ENCODE measurements around the gene PRMT7.

The PRMT7 gene

GRCh38 chr16:68289202-68289601 lies 21.6 kb upstream of the PRMT7 start:
- TF ChIP-seq CTCF (IDR thresholded peaks at IDR 0.05) = no peak
- Histone ChIP-seq H3K4me3 (ENCODE audit: low read depth in 1 of 2, low read length in 1 of 2) (no peak overlapping the region), H3K27ac (peak overlapping the region; percentile 13), H3K36me3 (peaks cover 19% of the 10 kb centered on the region), H3K27me3 (no peaks in the 10 kb centered on the region), H3K4me1 (ENCODE audit: control insufficient read depth in 1 of 2, insufficient read depth in 1 of 2, low read depth in 1 of 2, low read length in 1 of 2) (peaks cover 45 to 52% of the 10 kb centered on the region in 2 experiments), H3K9me3 (no peaks in the 10 kb centered on the region)

- Histone ChIP-seq H3K27ac (no peak overlapping the region), H3K4me3 (ENCODE audit: low read depth in 1 of 2, low read length in 1 of 2) (no peak overlapping the region), H3K27me3 (no peaks in the 10 kb centered on the region), H3K9me3 (no peaks in the 10 kb centered on the region), H3K4me1 (ENCODE audit: control insufficient read depth in 1 of 2, insufficient read depth in 1 of 2, low read depth in 1 of 2, low read length in 1 of 2) (peaks cover 39 to 46% of the 10 kb centered on the region in 2 experiments), H3K36me3 (peaks cover 24% of the 10 kb centered on the region)
- no peak for TF ChIP-seq CTCF (IDR thresholded peaks at IDR 0.05)
These were observed 21.0 kb upstream of the PRMT7 start for GRCh38 chr16:68289621-68290329.

GRCh38 chr16:68290450-68290849 lies 20.4 kb upstream of the PRMT7 start:
- Histone ChIP-seq H3K9me3 (no peaks in the 10 kb centered on the region), H3K4me3 (ENCODE audit: low read depth in 1 of 2, low read length in 1 of 2) (no peak overlapping the region), H3K27ac (no peak overlapping the region), H3K36me3 (peaks cover 31% of the 10 kb centered on the region), H3K4me1 (ENCODE audit: control insufficient read depth in 1 of 2, insufficient read depth in 1 of 2, low read depth in 1 of 2, low read length in 1 of 2) (peaks cover 32 to 39% of the 10 kb centered on the region in 2 experiments), H3K27me3 (no peaks in the 10 kb centered on the region)
- no peak for TF ChIP-seq CTCF (IDR thresholded peaks at IDR 0.05)

- H3K36me3 ChIP-seq = peaks cover 39% of the 10 kb centered on the region
- no peak for TF ChIP-seq CTCF (IDR thresholded peaks at IDR 0.05)
These were observed 19.6 kb upstream of the PRMT7 start for GRCh38 chr16:68291227-68291626.

GRCh38 chr16:68292425-68292824 lies 18.4 kb upstream of the PRMT7 start:
- Histone ChIP-seq H3K36me3 (peaks cover 51% of the 10 kb centered on the region), H3K9me3 (no peaks in the 10 kb centered on the region), H3K4me1 (ENCODE audit: control insufficient read depth in 1 of 2, insufficient read depth in 1 of 2, low read depth in 1 of 2, low read length in 1 of 2) (peaks cover 13 to 24% of the 10 kb centered on the region in 2 experiments), H3K27me3 (no peaks in the 10 kb centered on the region), H3K27ac (no peak overlapping the region), H3K4me3 (ENCODE audit: low read depth in 1 of 2, low read length in 1 of 2) (no peak overlapping the region)
- TF ChIP-seq CTCF (IDR thresholded peaks at IDR 0.05) = no peak

More at GRCh38 chr16:68291227-68291626, 19.6 kb upstream of the PRMT7 start:
- Histone ChIP-seq H3K27me3 (no peaks in the 10 kb centered on the region), H3K27ac (no peak overlapping the region), H3K9me3 (no peaks in the 10 kb centered on the region), H3K4me3 (ENCODE audit: low read depth in 1 of 2, low read length in 1 of 2) (no peak overlapping the region), H3K4me1 (ENCODE audit: control insufficient read depth in 1 of 2, insufficient read depth in 1 of 2, low read depth in 1 of 2, low read length in 1 of 2) (peaks cover 25 to 31% of the 10 kb centered on the region in 2 experiments)
